AG04449 (cell line): ENCODE results near the gene HARS1.
"Not testable (repeated sequence)": the region's sequence is repeated elsewhere in the genome, so short reads cannot be mapped to it uniquely, and the experiment has no call there.

ENCODE experiments used
- CTCF ChIA-PET: fragments of 350-600 bp; formaldehyde crosslinking; extraction: SDS; loops from one replicate; lab custom pipeline; 2021; ENCODE audit warnings: antibody characterized with exemption; lab: Yijun Ruan, JAX
- POLR2A ChIA-PET: fragments of 400-600, 350-600 bp; formaldehyde crosslinking; extraction: SDS; loops from one replicate; lab custom pipeline; 2020; ENCODE audit warnings: antibody characterized with exemption, inconsistent platforms; lab: Yijun Ruan, JAX
- DNase-seq: peaks from one replicate; pipeline ENCODE4 v3.0.0-alpha.2; 2010; ENCODE audit warnings: low read depth, low spot score
- H3K4me3 ChIP-seq: 2 replicates; pipeline ENCODE4 v1.5.1; 2011; ENCODE audit warnings: low read depth, mild to moderate bottlenecking, control low read depth, low read length
- TF ChIP-seq, protein P1 (sequence below): IDR thresholded peaks from one replicate; pipeline ENCODE4 v1.5.1; 2011; ENCODE audit warnings: mild to moderate bottlenecking, moderate library complexity, low read length, control low read depth, inconsistent platforms; ENCODE audit not compliant: insufficient read depth; ENCODE audit errors: missing control alignments

The HARS1 gene, protein sequence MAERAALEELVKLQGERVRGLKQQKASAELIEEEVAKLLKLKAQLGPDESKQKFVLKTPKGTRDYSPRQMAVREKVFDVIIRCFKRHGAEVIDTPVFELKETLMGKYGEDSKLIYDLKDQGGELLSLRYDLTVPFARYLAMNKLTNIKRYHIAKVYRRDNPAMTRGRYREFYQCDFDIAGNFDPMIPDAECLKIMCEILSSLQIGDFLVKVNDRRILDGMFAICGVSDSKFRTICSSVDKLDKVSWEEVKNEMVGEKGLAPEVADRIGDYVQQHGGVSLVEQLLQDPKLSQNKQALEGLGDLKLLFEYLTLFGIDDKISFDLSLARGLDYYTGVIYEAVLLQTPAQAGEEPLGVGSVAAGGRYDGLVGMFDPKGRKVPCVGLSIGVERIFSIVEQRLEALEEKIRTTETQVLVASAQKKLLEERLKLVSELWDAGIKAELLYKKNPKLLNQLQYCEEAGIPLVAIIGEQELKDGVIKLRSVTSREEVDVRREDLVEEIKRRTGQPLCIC

GRCh38 chr5:140690941-140691924 is at the start of gene HARS1, which contains the start of gene HARS2:
TSS of gene HARS1 (minus strand) at chr5:140691370. CDS start at chr5:140691304, 66 bp downstream.
TSS of gene HARS2 (plus strand) at chr5:140691455. CDS start at chr5:140691649, 194 bp downstream.
- H3K4me3 ChIP-seq = peak within 1 kb of the TSS; percentile 87
- TF ChIP-seq, protein P1, sequence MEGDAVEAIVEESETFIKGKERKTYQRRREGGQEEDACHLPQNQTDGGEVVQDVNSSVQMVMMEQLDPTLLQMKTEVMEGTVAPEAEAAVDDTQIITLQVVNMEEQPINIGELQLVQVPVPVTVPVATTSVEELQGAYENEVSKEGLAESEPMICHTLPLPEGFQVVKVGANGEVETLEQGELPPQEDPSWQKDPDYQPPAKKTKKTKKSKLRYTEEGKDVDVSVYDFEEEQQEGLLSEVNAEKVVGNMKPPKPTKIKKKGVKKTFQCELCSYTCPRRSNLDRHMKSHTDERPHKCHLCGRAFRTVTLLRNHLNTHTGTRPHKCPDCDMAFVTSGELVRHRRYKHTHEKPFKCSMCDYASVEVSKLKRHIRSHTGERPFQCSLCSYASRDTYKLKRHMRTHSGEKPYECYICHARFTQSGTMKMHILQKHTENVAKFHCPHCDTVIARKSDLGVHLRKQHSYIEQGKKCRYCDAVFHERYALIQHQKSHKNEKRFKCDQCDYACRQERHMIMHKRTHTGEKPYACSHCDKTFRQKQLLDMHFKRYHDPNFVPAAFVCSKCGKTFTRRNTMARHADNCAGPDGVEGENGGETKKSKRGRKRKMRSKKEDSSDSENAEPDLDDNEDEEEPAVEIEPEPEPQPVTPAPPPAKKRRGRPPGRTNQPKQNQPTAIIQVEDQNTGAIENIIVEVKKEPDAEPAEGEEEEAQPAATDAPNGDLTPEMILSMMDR = peak; percentile 5
- peak; percentile 54 for DNase-seq
- CTCF ChIA-PET = interaction anchor here (0.8 to 2.5 kb wide), 5 partner anchors 9 to 1270 kb away, joined by 3 to 6 read pairs (median 4); partner anchors contain the start of gene ZMAT2
- POLR2A ChIA-PET = interaction anchor here (0.5 to 1.9 kb wide), 11 partner anchors 9 to 1250 kb away, joined by 3 to 19 read pairs (median 4); partner anchors contain the start of genes DND1, IK, NDUFA2 and WDR55

- H3K4me3 ChIP-seq = no peak overlapping the region
- ChIA-PET CTCF (no interaction called here), POLR2A (no interaction called here)
- DNase-seq = no peak
- TF ChIP-seq, protein P1 = no peak
These were observed 46.3 kb upstream of the HARS1 start for GRCh38 chr5:140737486-140737885.

GRCh38 chr5:140734354-140734753 is 43.2 kb upstream of the HARS1 start:
- CTCF ChIA-PET = no interaction called here
- no peak for DNase-seq
- H3K4me3 ChIP-seq = no peak overlapping the region
- POLR2A ChIA-PET = no interaction called here
- TF ChIP-seq, protein P1 = no peak

GRCh38 chr5:140733098-140733497 is 41.9 kb upstream of the HARS1 start:
- H3K4me3 ChIP-seq = no peak overlapping the region
- DNase-seq = no peak
- CTCF ChIA-PET = interaction anchor here (0.5 kb wide), 1 partner anchor 40 kb away, joined by 3 read pairs; no protein-coding TSS in a partner anchor
- POLR2A ChIA-PET = no interaction called here
- TF ChIP-seq, protein P1 = no peak

GRCh38 chr5:140725799-140726471 is 34.8 kb upstream of the HARS1 start:
- ChIA-PET CTCF (interaction anchor here (1.1 to 1.9 kb wide), 4 partner anchors 179 to 374 kb away, joined by 4 to 6 read pairs (median 4); partner anchors contain the start of gene EIF4EBP3), POLR2A (interaction anchor here (0.6 kb wide), 1 partner anchor 78 kb away, joined by 5 read pairs; the partner anchor contains the start of genes IK and NDUFA2)
- peak overlapping the region; percentile 63 for H3K4me3 ChIP-seq
- TF ChIP-seq, protein P1 = no peak
- DNase-seq = peak; percentile 76

GRCh38 chr5:140721395-140721794 is 30.2 kb upstream of the HARS1 start:
- DNase-seq, POLR2A ChIA-PET, H3K4me3 ChIP-seq: not testable (repeated sequence)
- CTCF ChIA-PET = interaction anchor here (0.9 to 4.9 kb wide), 5 partner anchors 10 to 479 kb away, joined by 3 to 57 read pairs (median 20); partner anchors contain the start of gene SLC4A9

GRCh38 chr5:140720738-140721137 is 29.6 kb upstream of the HARS1 start:
- CTCF ChIA-PET = interaction anchor here (0.6 to 4.9 kb wide), 8 partner anchors 9 to 478 kb away, joined by 3 to 57 read pairs (median 10); partner anchors contain the start of gene SLC4A9
- DNase-seq, H3K4me3 ChIP-seq, POLR2A ChIA-PET: not testable (repeated sequence)
